ENCODE data around the gene CCL8. TPM values are rescaled to one million over a fixed set of nuclear protein-coding genes. Genes with fewer than 3 reads are reported as not detected.
"Not testable (repeated sequence)": the region's sequence is repeated elsewhere in the genome, so short reads cannot be mapped to it uniquely, and the experiment has no call there.

The CCL8 gene
- total RNA-seq, 2 experiments from 2014 or later, result not detected

GRCh38 chr17:34303606-34304005 lies 15.6 kb upstream of the CCL8 start:
- Mint-ChIP-seq H3K27ac (no peak overlapping the region), H3K9me3 (no peaks in the 10 kb centered on the region), H3K36me3 (no peaks in the 10 kb centered on the region), H3K27me3 (peaks cover 4% of the 10 kb centered on the region), H3K4me3 (no peak overlapping the region), H3K4me1 (peaks cover 9% of the 10 kb centered on the region)
- DNase-seq (no peak), ATAC-seq (ENCODE audit: low read depth) (no peak)
- POLR2A ChIA-PET, result no interaction called here

DNA sequence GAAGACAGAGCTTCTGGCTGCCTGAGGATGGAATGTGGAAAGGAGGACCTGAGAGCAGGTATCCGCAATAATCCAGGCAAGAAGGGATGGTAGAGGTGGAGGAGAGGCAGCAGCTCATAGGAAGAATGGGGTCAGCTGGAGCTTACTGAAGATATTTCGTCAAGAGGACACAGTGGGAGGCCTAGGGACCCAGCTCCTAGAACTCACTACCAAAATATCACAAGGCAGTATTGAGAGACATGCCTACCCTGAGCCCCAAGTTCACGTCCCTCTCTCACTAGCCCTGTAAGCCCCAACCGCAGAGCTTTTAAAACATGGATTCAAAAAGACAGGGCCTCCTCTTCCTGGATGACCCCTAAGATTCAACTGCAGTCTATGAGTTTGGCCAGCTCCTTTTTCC lies 14.2 kb upstream of the CCL8 start:
- Mint-ChIP-seq H3K27me3 (peaks cover 6% of the 10 kb centered on the region), H3K4me1 (peaks cover 11% of the 10 kb centered on the region), H3K36me3 (no peaks in the 10 kb centered on the region), H3K4me3 (no peak overlapping the region), H3K9me3 (no peaks in the 10 kb centered on the region), H3K27ac (no peak overlapping the region)
- DNase-seq (no peak), ATAC-seq (ENCODE audit: low read depth) (no peak)
- POLR2A ChIA-PET, result interaction anchor here (0.5 kb wide), 1 partner anchor 26 kb away, joined by 4 read pairs; no protein-coding TSS in a partner anchor

DNA sequence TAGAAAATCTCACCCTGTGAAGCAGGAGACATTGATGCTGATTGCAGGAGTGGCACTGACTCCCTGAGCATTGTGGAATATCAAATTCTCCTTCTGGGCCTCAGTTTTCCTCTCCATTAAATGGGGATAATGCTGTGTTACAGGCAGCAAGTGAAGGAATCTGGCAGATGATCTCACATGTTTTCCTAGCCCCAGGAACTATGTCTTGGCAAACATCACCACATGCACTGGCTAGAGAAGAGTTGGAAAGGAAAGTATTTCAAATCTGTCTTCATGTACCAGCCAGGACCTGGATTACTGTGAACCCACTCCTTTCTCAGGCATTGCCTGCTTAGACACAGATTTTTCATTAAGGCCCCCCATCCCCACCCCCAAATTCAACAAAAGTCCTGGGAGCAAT lies 13.6 kb upstream of the CCL8 start:
- Mint-ChIP-seq H3K36me3 (no peaks in the 10 kb centered on the region), H3K4me1 (peaks cover 11% of the 10 kb centered on the region), H3K27ac (no peak overlapping the region), H3K9me3 (no peaks in the 10 kb centered on the region), H3K4me3 (no peak overlapping the region), H3K27me3 (peaks cover 6% of the 10 kb centered on the region)
- POLR2A ChIA-PET, result no interaction called here
- DNase-seq (no peak), ATAC-seq (ENCODE audit: low read depth) (no peak)

GRCh38 chr17:34306466-34306865 lies 12.8 kb upstream of the CCL8 start:
- ATAC-seq (ENCODE audit: low read depth) (no peak), DNase-seq (no peak)
- H3K4me3 Mint-ChIP-seq, result no peak overlapping the region
- H3K27me3 Mint-ChIP-seq, result peaks cover 6% of the 10 kb centered on the region
- no peaks in the 10 kb centered on the region for H3K36me3 Mint-ChIP-seq
- no peaks in the 10 kb centered on the region for H3K9me3 Mint-ChIP-seq
- POLR2A ChIA-PET, result no interaction called here
- H3K27ac Mint-ChIP-seq, result no peak overlapping the region
- peaks cover 7% of the 10 kb centered on the region for H3K4me1 Mint-ChIP-seq

DNA sequence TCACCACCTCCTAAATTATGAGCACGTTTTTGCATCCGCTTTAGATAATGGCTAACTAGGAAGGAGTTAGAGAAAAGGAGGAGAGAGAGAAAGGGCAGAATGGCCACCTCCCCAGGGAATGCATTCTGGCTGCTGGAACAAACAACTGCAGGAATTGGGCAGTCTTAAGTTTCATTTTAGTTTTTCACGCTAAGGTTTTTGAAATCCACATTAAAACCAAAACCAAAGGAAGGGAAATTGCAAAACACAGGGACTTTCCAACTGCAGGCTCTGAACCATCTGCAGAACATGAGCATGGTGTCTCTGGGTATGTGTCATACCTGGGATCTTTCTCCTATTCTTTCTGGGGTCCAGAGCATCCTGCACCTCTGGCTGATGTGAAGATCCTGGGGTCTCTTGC lies 12.1 kb upstream of the CCL8 start:
- no peaks in the 10 kb centered on the region for H3K9me3 Mint-ChIP-seq
- H3K4me1 Mint-ChIP-seq, result peaks cover 7% of the 10 kb centered on the region
- DNase-seq (no peak), ATAC-seq (ENCODE audit: low read depth) (no peak)
- H3K27me3 Mint-ChIP-seq, result peaks cover 7% of the 10 kb centered on the region
- H3K36me3 Mint-ChIP-seq, result no peaks in the 10 kb centered on the region
- no peak overlapping the region for H3K4me3 Mint-ChIP-seq
- no peak overlapping the region for H3K27ac Mint-ChIP-seq
- POLR2A ChIA-PET, result no interaction called here

DNA sequence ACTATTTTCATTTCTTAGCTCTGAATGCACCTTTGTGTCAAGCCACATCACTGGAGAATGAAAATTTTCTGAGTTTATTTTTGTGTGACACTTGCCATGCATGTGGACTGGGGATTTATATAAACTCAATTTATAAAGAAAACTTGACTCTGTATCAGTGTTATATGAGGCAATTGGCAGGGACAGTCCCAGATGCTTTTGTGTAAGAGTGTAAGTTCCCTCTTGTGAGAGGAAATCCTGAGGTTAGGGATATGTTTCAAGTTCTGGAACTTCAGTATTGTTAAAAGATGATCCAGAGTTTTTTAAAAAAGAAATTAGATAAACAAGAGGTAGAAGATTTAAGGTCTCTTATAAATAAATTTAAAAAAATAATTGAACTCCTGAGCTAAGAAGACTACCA lies 10.9 kb upstream of the CCL8 start:
- Mint-ChIP-seq H3K27me3 (peaks cover 19% of the 10 kb centered on the region), H3K4me1 (peaks cover 7% of the 10 kb centered on the region), H3K27ac (no peak overlapping the region), H3K9me3 (no peaks in the 10 kb centered on the region), H3K4me3 (no peak overlapping the region), H3K36me3 (no peaks in the 10 kb centered on the region)
- ATAC-seq (ENCODE audit: low read depth) (no peak), DNase-seq (no peak)
- POLR2A ChIA-PET, result no interaction called here

DNA sequence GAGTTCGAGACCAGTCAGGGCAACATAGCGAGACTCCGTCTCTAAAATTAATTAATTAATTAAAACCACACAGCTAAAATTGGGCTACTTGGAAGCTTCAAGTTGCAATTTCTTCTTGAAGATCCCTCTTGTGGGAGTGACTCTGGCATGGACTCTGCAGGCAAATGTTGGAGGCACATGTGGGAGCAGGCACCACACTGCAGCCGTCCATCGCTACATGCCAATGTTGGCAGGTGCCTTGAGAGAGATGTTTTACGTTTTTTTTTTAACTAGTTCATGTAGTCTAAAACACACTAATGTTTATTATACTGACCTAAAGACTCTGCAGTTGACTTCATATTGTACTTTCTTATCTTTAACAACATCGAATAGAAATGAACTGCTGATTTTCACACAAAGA lies 7.9 kb upstream of the CCL8 start:
- Mint-ChIP-seq H3K36me3 (no peaks in the 10 kb centered on the region), H3K4me3 (no peak overlapping the region), H3K27me3 (peaks cover 31% of the 10 kb centered on the region), H3K27ac (no peak overlapping the region), H3K4me1 (peaks cover 7% of the 10 kb centered on the region), H3K9me3 (no peaks in the 10 kb centered on the region)
- POLR2A ChIA-PET, result no interaction called here
- DNase-seq, result no peak
- no peak for ATAC-seq (ENCODE audit: low read depth)

- Mint-ChIP-seq H3K4me3 (no peak overlapping the region), H3K27ac (no peak overlapping the region), H3K9me3 (no peaks in the 10 kb centered on the region), H3K27me3 (peaks cover 31% of the 10 kb centered on the region), H3K4me1 (peaks cover 6% of the 10 kb centered on the region), H3K36me3 (no peaks in the 10 kb centered on the region)
- POLR2A ChIA-PET, result no interaction called here
- no peak for DNase-seq
- no peak for ATAC-seq (ENCODE audit: low read depth)
Observed at GRCh38 chr17:34312080-34312479, 7.2 kb upstream of the CCL8 start.

GRCh38 chr17:34313164-34313563 lies 6.1 kb upstream of the CCL8 start:
- ATAC-seq (ENCODE audit: low read depth), result no peak
- Mint-ChIP-seq H3K4me1 (peaks cover 2% of the 10 kb centered on the region), H3K9me3 (no peaks in the 10 kb centered on the region), H3K36me3 (no peaks in the 10 kb centered on the region), H3K27me3 (peaks cover 39% of the 10 kb centered on the region), H3K27ac (no peak overlapping the region), H3K4me3 (no peak overlapping the region)
- no peak for DNase-seq
- POLR2A ChIA-PET, result no interaction called here

- Mint-ChIP-seq H3K4me1 (peaks cover 2% of the 10 kb centered on the region), H3K36me3 (no peaks in the 10 kb centered on the region), H3K4me3 (no peak overlapping the region), H3K27ac (no peak overlapping the region), H3K27me3 (peaks cover 39% of the 10 kb centered on the region), H3K9me3 (no peaks in the 10 kb centered on the region)
- ATAC-seq (ENCODE audit: low read depth) (no peak), DNase-seq (no peak)
- POLR2A ChIA-PET, result no interaction called here
Observed at GRCh38 chr17:34314279-34314678, 5.0 kb upstream of the CCL8 start.

DNA sequence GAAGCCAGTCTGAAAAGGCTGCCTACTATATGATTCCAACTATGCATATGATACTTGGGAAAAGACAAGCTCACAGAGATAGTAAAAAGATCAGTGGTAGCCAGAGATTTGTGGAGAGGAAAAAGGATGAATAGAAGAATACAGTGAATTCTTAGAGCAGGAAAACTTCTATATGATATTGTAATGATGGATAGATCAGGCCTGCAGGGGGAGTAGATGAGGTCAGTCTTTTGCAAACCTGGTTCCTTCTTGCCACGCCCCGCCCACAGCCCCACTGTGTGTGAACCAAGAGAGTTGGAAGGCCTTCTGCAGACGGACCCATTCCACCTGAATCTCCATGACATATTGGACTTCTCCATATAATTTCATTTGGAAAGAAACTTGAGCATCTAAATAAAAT lies 761 bp upstream of the CCL8 start:
- no peak for DNase-seq
- Mint-ChIP-seq H3K9me3 (no peaks in the 10 kb centered on the region), H3K4me3 (no peak overlapping the region), H3K4me1 (no peaks in the 10 kb centered on the region), H3K36me3 (no peaks in the 10 kb centered on the region), H3K27ac (no peak overlapping the region), H3K27me3 (peaks cover 29% of the 10 kb centered on the region)
- ATAC-seq (ENCODE audit: low read depth), result no peak
- POLR2A ChIA-PET, result no interaction called here

- POLR2A ChIA-PET, result no interaction called here
- Mint-ChIP-seq H3K4me3 (no peak overlapping the region), H3K9me3 (no peaks in the 10 kb centered on the region), H3K27me3 (peaks cover 13% of the 10 kb centered on the region), H3K4me1 (no peaks in the 10 kb centered on the region), H3K36me3 (no peaks in the 10 kb centered on the region), H3K27ac (no peak overlapping the region)
- ATAC-seq (ENCODE audit: low read depth), result no peak
- DNase-seq, result no peak
Observed at GRCh38 chr17:34321964-34322363, 2.7 kb downstream of the CCL8 start.

DNA sequence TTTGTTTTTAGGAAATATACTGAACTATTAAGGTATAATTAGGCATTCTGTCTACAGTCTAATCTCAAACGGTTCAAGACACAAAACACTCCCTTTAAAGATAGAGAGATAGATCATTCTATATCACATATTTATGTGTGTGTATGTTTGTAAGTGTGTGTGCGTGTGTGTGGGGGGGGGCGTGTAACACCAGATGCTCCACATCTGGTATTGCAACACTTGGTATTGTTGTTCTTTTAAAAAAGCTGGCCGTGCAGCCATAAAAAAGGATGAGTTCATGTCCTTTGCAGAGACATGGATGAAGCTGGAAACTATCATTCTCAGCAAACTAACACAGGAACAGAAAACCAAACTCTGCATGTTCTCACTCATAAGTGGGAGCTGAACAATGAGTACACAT lies 8.3 kb downstream of the CCL8 start:
- H3K9me3 Mint-ChIP-seq; H3K4me1 Mint-ChIP-seq; ATAC-seq (ENCODE audit: low read depth); POLR2A ChIA-PET; H3K27ac Mint-ChIP-seq; H3K4me3 Mint-ChIP-seq; H3K36me3 Mint-ChIP-seq; DNase-seq: not testable (repeated sequence)
- peaks cover 18% of the 10 kb centered on the region for H3K27me3 Mint-ChIP-seq

GRCh38 chr17:34337701-34338100 lies 18.5 kb downstream of the CCL8 start:
- Mint-ChIP-seq H3K36me3 (no peaks in the 10 kb centered on the region), H3K27me3 (peaks cover 48% of the 10 kb centered on the region), H3K4me1 (no peaks in the 10 kb centered on the region), H3K27ac (no peak overlapping the region), H3K4me3 (no peak overlapping the region), H3K9me3 (no peaks in the 10 kb centered on the region)
- DNase-seq, result no peak
- POLR2A ChIA-PET, result no interaction called here
- ATAC-seq (ENCODE audit: low read depth), result no peak

DNA sequence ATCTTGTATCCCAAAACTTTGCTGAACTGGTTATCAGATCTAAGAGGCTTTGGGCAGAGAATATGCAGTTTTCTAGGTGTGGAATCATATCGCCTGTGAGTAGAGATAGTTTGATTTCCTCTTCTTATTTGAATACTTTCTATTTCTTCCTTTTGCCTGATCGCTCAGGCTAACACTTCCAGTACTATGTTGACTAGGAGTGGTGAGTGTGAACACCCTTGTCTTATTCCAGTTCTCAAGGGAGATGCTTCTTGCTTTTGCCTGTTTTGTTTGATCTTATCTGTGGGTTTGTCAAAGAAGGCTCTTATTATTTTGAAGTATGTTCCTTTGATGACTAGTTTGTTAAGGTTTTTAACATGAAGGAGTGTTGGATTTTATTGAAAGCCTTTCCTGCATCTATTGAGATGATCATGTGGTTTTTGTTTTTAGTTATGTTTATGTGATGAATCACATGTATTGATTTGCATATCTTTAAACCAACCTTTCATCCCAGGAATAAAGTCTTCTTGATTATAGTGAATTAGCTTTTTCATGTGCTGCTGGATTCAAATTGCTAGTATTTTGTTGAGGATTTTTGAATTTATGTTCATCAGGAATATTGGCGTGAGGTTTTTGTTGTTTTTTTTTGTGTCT lies 20.0 kb downstream of the CCL8 start:
- Mint-ChIP-seq H3K27ac (no peak overlapping the region), H3K9me3 (no peaks in the 10 kb centered on the region), H3K4me1 (no peaks in the 10 kb centered on the region), H3K36me3 (no peaks in the 10 kb centered on the region), H3K4me3 (no peak overlapping the region), H3K27me3 (peaks cover 49% of the 10 kb centered on the region)
- POLR2A ChIA-PET, result no interaction called here
- DNase-seq (no peak), ATAC-seq (ENCODE audit: low read depth) (no peak)

All from activated naive CD8-positive, alpha-beta T cell treated with anti-CD3 and anti-CD28 coated beads, Interleukin-2, amount 10 ng/mL, durations not matched to agents 7 days and 5 days (primary cell).